Mucosa of stomach (tissue), 1 donor: ENCODE results near the gene FOXN3.
"Not testable (repeated sequence)": the region's sequence is repeated elsewhere in the genome, so short reads cannot be mapped to it uniquely, and the experiment has no call there.

Experiments
- H3K27me3 ChIP-seq: one replicate; pipeline ENCODE4 v1.7.0; 2013; ENCODE audit warnings: mild to moderate bottlenecking, low read length; ENCODE audit not compliant: control insufficient read depth, insufficient read depth
- H3K36me3 ChIP-seq: one replicate; pipeline ENCODE4 v1.7.0; 2013; ENCODE audit warnings: low read length; ENCODE audit not compliant: control insufficient read depth, insufficient read depth
- H3K4me1 ChIP-seq: one replicate; pipeline ENCODE4 v1.7.0; 2013; ENCODE audit warnings: mild to moderate bottlenecking, low read length; ENCODE audit not compliant: control insufficient read depth, insufficient read depth
- H3K4me3 ChIP-seq: one replicate; pipeline ENCODE4 v1.7.0; 2013; ENCODE audit warnings: low read length
- H3K9ac ChIP-seq: one replicate; pipeline ENCODE4 v1.7.0; 2013; ENCODE audit warnings: mild to moderate bottlenecking, low read length, moderate library complexity
- H3K9me3 ChIP-seq: one replicate; pipeline ENCODE4 v1.7.0; 2013; ENCODE audit warnings: mild to moderate bottlenecking, low read length, moderate library complexity; ENCODE audit not compliant: control insufficient read depth
- donor health status: Pancreatic carcinoma.

FOXN3 gene

DNA sequence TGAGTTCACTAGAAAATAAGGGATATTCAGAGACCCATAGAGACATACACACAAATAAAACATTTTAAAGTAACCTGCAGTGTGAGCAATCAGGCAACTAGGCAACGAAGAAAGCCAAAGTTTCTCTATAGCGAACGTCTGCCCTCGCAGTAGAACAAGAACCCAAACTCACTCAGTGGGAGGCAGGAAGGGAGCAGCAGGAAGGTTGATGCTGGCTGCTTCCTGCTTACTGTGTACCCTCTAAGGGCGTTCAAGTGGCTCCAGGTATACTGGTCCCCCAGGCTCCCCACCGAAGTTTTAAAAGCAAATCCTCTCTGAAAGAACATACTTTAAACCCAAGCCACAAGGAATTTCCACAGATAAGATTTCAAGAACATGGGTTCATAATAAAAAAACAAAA lies 249.3 kb downstream of the FOXN3 start:
- no peak overlapping the region for H3K9ac ChIP-seq
- peaks cover 19% of the 10 kb centered on the region for H3K4me1 ChIP-seq
- H3K27me3 ChIP-seq, result no peaks in the 10 kb centered on the region
- H3K9me3 ChIP-seq, result no peaks in the 10 kb centered on the region
- no peaks in the 10 kb centered on the region for H3K36me3 ChIP-seq
- H3K4me3 ChIP-seq, result no peak overlapping the region

- no peaks in the 10 kb centered on the region for H3K9me3 ChIP-seq
- H3K4me1 ChIP-seq, result peaks cover 19% of the 10 kb centered on the region
- H3K36me3 ChIP-seq, result no peaks in the 10 kb centered on the region
- H3K4me3 ChIP-seq, result no peak overlapping the region
- no peaks in the 10 kb centered on the region for H3K27me3 ChIP-seq
- no peak overlapping the region for H3K9ac ChIP-seq
These were observed 250.4 kb downstream of the FOXN3 start for GRCh38 chr14:89166633-89167032.

GRCh38 chr14:89165189-89166181 lies 251.5 kb downstream of the FOXN3 start:
- H3K36me3 ChIP-seq, result no peaks in the 10 kb centered on the region
- H3K4me3 ChIP-seq, result no peak overlapping the region
- H3K9ac ChIP-seq, result peak overlapping the region; percentile 53
- H3K4me1 ChIP-seq, result peaks cover 19% of the 10 kb centered on the region
- no peaks in the 10 kb centered on the region for H3K9me3 ChIP-seq
- H3K27me3 ChIP-seq, result no peaks in the 10 kb centered on the region

- no peak overlapping the region for H3K4me3 ChIP-seq
- H3K27me3 ChIP-seq, result no peaks in the 10 kb centered on the region
- peak overlapping the region; percentile 53 for H3K9ac ChIP-seq
- peaks cover 19% of the 10 kb centered on the region for H3K4me1 ChIP-seq
- no peaks in the 10 kb centered on the region for H3K36me3 ChIP-seq
- H3K9me3 ChIP-seq, result no peaks in the 10 kb centered on the region
These were observed 252.6 kb downstream of the FOXN3 start for GRCh38 chr14:89164168-89165073.

DNA sequence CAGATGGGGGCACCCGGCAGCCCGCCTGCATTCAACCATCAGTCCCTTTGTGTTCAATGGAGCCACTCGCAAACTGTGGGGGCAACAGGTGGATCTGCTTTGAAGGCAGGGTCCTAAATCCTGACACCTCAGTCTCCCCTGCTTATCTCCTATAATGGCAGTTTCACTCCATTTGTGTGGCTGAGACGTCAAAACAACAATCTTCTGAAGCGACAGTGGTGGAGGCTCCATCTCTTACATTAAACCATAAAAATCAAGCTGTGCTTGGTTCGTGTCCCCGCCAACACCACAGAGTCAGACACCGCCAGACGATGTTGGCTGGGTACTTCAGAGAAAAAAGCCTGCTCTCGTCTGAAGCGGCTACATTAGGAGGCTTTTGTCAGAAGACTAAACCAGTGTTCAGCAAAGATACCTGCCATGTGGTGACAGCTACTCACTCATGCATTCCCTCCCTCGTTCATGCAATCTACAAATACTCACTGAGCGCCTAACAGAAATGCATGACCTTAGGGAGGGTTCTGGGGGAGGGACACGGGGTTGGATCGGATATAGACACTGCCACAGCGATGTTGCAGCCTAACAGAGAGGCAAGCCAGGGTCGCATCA lies 253.9 kb downstream of the FOXN3 start:
- no peaks in the 10 kb centered on the region for H3K36me3 ChIP-seq
- no peaks in the 10 kb centered on the region for H3K27me3 ChIP-seq
- H3K9me3 ChIP-seq, result no peaks in the 10 kb centered on the region
- H3K9ac ChIP-seq, result no peak overlapping the region
- H3K4me3 ChIP-seq, result no peak overlapping the region
- peaks cover 19% of the 10 kb centered on the region for H3K4me1 ChIP-seq

DNA sequence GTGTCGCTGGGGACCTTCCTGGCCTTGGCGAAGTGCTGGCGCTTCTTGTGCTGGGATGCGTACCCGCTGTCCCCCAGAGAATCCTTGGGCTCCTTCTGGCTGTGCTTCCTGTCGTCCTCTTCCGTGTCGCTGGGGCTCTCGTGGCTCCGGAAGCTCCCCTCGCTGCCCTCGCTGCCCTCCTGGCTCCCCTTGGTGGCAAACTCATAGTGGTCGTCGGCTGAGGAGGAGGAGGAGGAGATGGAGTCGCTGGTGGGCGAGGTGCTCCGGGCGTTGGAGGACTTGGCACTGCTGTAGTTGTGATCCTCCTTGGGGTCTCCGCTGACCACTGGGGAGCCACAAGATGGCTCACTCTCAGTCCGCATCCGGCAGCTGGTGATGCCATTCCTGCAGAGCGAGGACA lies 254.4 kb downstream of the FOXN3 start:
- Histone ChIP-seq H3K4me3 (no peak overlapping the region), H3K9ac (no peak overlapping the region), H3K36me3 (no peaks in the 10 kb centered on the region), H3K27me3 (no peaks in the 10 kb centered on the region), H3K9me3 (no peaks in the 10 kb centered on the region), H3K4me1 (peaks cover 19% of the 10 kb centered on the region)

GRCh38 chr14:89160437-89160836 lies 256.6 kb downstream of the FOXN3 start:
- no peak overlapping the region for H3K4me3 ChIP-seq
- peaks cover 11% of the 10 kb centered on the region for H3K4me1 ChIP-seq
- H3K36me3 ChIP-seq, result no peaks in the 10 kb centered on the region
- no peaks in the 10 kb centered on the region for H3K27me3 ChIP-seq
- no peak overlapping the region for H3K9ac ChIP-seq
- no peaks in the 10 kb centered on the region for H3K9me3 ChIP-seq

DNA sequence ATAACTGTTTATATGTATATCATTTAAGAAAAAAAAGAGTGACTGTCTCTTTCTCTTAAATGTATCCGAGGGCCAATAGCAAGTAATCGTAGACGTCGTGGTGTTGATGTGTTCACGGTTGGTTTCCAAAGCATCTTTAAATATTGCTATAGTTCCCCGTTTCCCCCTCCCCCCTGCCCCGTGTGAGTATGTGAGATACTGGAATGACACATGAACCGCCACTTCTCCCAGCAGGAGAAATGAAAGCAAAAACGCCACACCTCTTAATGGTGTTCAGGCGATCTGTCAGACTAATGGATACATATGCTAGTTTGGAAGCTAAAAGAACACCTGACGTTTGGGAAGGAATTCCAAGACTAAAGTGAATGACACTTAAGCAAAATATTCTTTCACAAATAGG lies 258.3 kb downstream of the FOXN3 start:
- H3K9ac ChIP-seq, result no peak overlapping the region
- no peaks in the 10 kb centered on the region for H3K36me3 ChIP-seq
- H3K4me1 ChIP-seq, result no peaks in the 10 kb centered on the region
- H3K4me3 ChIP-seq, result no peak overlapping the region
- no peaks in the 10 kb centered on the region for H3K27me3 ChIP-seq
- no peaks in the 10 kb centered on the region for H3K9me3 ChIP-seq

DNA sequence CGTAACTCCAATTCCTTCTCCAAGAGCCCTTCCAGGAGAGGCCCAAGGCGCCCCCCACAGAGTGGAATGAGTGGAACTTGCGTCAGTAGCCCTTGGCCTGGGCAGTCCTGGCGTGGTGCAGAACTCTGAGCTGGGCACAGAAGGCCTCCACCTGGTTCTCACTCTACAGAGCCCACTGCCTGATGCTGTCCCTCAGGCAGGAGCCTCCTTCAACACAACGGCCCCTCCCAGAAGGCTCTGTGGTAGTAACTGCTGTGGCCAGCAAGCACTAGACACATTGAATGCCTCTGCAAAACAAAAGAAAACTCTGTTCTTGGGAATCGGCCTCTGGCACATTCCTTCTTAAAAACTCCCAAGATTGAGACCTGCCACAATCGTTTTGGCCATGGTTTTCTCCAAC lies 258.9 kb downstream of the FOXN3 start:
- H3K27me3 ChIP-seq, H3K4me1 ChIP-seq, H3K9ac ChIP-seq, H3K9me3 ChIP-seq, H3K4me3 ChIP-seq, H3K36me3 ChIP-seq: not testable (repeated sequence)

DNA sequence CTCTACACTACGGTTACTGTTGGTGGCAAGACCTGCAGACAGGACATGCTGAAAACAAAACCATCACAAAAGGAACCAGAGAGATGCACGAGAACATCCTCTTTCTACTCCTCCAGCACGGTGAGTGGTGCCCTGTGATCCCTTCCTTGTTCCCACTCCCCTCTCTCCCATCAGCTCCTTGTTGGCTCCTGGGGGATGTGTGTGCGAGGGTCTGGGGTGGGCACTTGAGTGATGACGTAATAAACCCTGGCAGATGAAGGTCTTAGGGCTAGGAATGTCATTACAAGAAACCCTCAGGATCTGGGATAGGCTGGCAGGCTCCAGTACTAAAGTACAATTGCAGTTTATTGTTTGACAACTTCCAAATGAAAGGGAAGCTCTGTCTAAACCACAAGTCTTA lies 261.5 kb downstream of the FOXN3 start:
- Histone ChIP-seq H3K36me3 (no peaks in the 10 kb centered on the region), H3K4me3 (no peak overlapping the region), H3K27me3 (no peaks in the 10 kb centered on the region), H3K9me3 (no peaks in the 10 kb centered on the region), H3K4me1 (no peaks in the 10 kb centered on the region), H3K9ac (no peak overlapping the region)

DNA sequence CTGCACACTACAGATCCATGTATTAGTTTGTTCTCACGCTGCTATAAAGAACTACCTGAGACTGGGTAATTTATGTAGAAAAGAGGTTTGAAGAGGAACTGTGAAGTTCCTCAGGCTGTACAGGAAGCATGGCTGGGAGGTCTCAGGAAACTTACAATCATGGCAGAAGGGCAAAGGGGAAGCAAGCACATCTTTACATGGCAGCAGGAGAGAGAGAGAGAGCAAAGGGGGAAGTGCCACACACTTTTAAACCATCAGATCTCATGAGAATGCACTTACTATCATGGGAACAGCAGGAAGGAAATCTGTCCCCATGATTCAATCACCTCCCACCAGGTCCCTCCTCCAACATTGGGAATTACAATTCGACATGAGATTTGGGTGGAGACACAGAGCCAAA lies 265.3 kb downstream of the FOXN3 start:
- not testable (repeated sequence) for H3K36me3 ChIP-seq, H3K4me1 ChIP-seq, H3K9me3 ChIP-seq, H3K9ac ChIP-seq, H3K4me3 ChIP-seq, H3K27me3 ChIP-seq

DNA sequence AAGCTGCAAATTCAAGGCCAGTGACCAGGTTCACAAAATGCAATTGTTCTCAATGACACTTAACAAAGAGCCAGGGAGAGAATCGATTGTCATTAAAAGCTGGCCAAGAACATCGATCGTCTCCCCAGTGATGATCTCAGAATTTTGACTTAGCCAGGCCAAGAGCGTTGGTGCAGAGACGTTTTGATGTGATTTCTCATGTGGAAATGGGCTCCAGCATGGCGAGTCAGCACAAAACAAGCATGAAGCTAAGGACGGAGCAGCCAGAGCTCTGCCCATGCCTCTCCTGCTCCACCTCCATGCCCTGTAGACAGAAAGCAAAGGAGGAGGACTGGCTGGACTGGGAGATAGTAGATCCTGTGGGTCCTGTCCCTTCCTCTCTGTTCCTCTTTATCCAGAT lies 270.8 kb downstream of the FOXN3 start:
- no peak overlapping the region for H3K9ac ChIP-seq
- H3K27me3 ChIP-seq, result no peaks in the 10 kb centered on the region
- no peaks in the 10 kb centered on the region for H3K4me1 ChIP-seq
- H3K9me3 ChIP-seq, result no peaks in the 10 kb centered on the region
- H3K36me3 ChIP-seq, result no peaks in the 10 kb centered on the region
- no peak overlapping the region for H3K4me3 ChIP-seq
